H1 (cell line): ENCODE data around the gene ZBTB46. TPM values are rescaled to one million over a fixed set of nuclear protein-coding genes. Genes with fewer than 3 reads are reported as not detected.

Experiments
- CTCF ChIA-PET: fragments of 300-600 bp; sonication (Branson Sonifier 250); formaldehyde crosslinking; loops from one replicate; lab custom pipeline; 2021; ENCODE audit not compliant: partially characterized antibody; lab: Charles Lee
- POLR2A ChIA-PET: fragments of 300-600 bp; sonication (Branson Sonifier 250); formaldehyde crosslinking; loops from one replicate; lab custom pipeline; 2021; ENCODE audit warnings: inconsistent platforms; ENCODE audit not compliant: partially characterized antibody; lab: Charles Lee
- DNase-seq, 2 experiments: peaks; one replicate each; pipeline versions ENCODE4 v3.0.0 to v3.0.0-alpha.2; 2010 to 2022; ENCODE audit warnings: low spot score in 2 of 2, low read depth in 1 of 2, mixed read lengths in 1 of 2
- FAIRE-seq: peaks from 2 replicates; lab custom pipeline; 2011; peaks lifted over from hg19 to GRCh38; lab: Jason Lieb, UNC
- H2AFZ ChIP-seq: 2 replicates; pipeline ENCODE4 v1.8.1; 2012; ENCODE audit warnings: low read length, inconsistent platforms
- H2AK5ac ChIP-seq: 2 replicates; pipeline ENCODE4 v1.6.1; 2013; ENCODE audit warnings: low read depth, low read length
- H2BK120ac ChIP-seq: replicated peaks from 2 replicates; pipeline ENCODE3; 2013; ENCODE audit warnings: low read depth, low read length, inconsistent platforms
- H2BK12ac ChIP-seq: 2 replicates; pipeline ENCODE4 v1.6.1; 2013; ENCODE audit warnings: low read depth, low read length
- H2BK15ac ChIP-seq: 2 replicates; pipeline ENCODE4 v1.6.1; 2013; ENCODE audit warnings: low read length
- H2BK20ac ChIP-seq: 2 replicates; pipeline ENCODE4 v1.6.1; 2013; ENCODE audit warnings: low read length
- H2BK5ac ChIP-seq: 2 replicates; pipeline ENCODE4 v1.6.1; 2013; ENCODE audit warnings: low read depth, low read length
- H3K14ac ChIP-seq: 2 replicates; pipeline ENCODE4 v1.6.1; 2013; ENCODE audit warnings: inconsistent platforms; ENCODE audit not compliant: insufficient read length
- H3K18ac ChIP-seq: 2 replicates; pipeline ENCODE4 v1.6.1; 2013; ENCODE audit warnings: low read length; ENCODE audit errors: extremely low read depth
- H3K23ac ChIP-seq: 2 replicates; pipeline ENCODE4 v1.6.1; 2013; ENCODE audit warnings: inconsistent platforms; ENCODE audit not compliant: insufficient read length
- H3K23me2 ChIP-seq: 2 replicates; pipeline ENCODE4 v1.6.1; 2013; ENCODE audit warnings: low read depth, low read length
- H3K27ac ChIP-seq: 2 replicates; pipeline ENCODE4 v1.6.1; 2011; ENCODE audit warnings: low read depth, low read length, inconsistent platforms
- H3K27me3 ChIP-seq, 4 experiments: replicated peaks in 1 of 4; 1 replicate in 1 of 4; 2 replicates in 3 of 4; pipeline versions ENCODE4 v1.6.1 to v1.8.1; 2011 to 2013; ENCODE audit warnings: low read length in 3 of 4, mild to moderate bottlenecking in 3 of 4, inconsistent platforms in 2 of 4, mixed read lengths in 2 of 4, moderate library complexity in 1 of 4; ENCODE audit not compliant: control insufficient read depth in 3 of 4, insufficient read depth in 3 of 4; ENCODE audit errors: extremely low read depth in 1 of 4
- H3K36me3 ChIP-seq, 4 experiments: 2 replicates each; pipeline versions ENCODE4 v1.6.1 to v1.8.1; 2011 to 2013; ENCODE audit warnings: mild to moderate bottlenecking in 4 of 4, low read length in 3 of 4, moderate library complexity in 2 of 4, control low read depth in 1 of 4, inconsistent platforms in 1 of 4; ENCODE audit not compliant: insufficient read depth in 4 of 4, control insufficient read depth in 2 of 4
- H3K4ac ChIP-seq: replicated peaks from 2 replicates; pipeline ENCODE3; 2013; ENCODE audit warnings: low read length, low read depth, mixed read lengths, inconsistent platforms; ENCODE audit not compliant: insufficient read length
- H3K4me1 ChIP-seq, 4 experiments: replicated peaks in 1 of 4; 1 replicate in 1 of 4; 2 replicates in 3 of 4; pipeline versions ENCODE4 v1.6.1 to v1.8.1; 2011 to 2013; ENCODE audit warnings: low read length in 3 of 4, inconsistent platforms in 2 of 4, mixed read lengths in 1 of 4; ENCODE audit not compliant: insufficient read depth in 4 of 4, control insufficient read depth in 3 of 4
- H3K4me2 ChIP-seq, 2 experiments: 2 replicates each; pipeline versions ENCODE4 v1.6.1 to v1.8.1; 2011 to 2013; ENCODE audit warnings: low read depth in 2 of 2, low read length in 2 of 2, control low read depth in 1 of 2, inconsistent platforms in 1 of 2, mild to moderate bottlenecking in 1 of 2; ENCODE audit not compliant: insufficient read depth in 1 of 2
- H3K4me3 ChIP-seq, 4 experiments: fragments of 200-600, 300-600 bp in 1 of 4; sonication (generic), shearing (Covaris generic), sonication (Bioruptor Twin) in 1 of 4; 2 replicates each; pipeline versions ENCODE4 v1.5.1 to v1.8.1; 2011 to 2016; ENCODE audit warnings: low read length in 4 of 4, low read depth in 3 of 4, control low read depth in 2 of 4, inconsistent platforms in 2 of 4, mild to moderate bottlenecking in 2 of 4, mixed read lengths in 1 of 4, moderate library complexity in 1 of 4; ENCODE audit not compliant: insufficient read depth in 2 of 4; ENCODE audit errors: extremely low read depth in 1 of 4
- H3K56ac ChIP-seq: replicated peaks from 2 replicates; pipeline ENCODE3; 2013; ENCODE audit warnings: low read depth, mild to moderate bottlenecking, mixed read lengths, low read length, inconsistent platforms; ENCODE audit not compliant: insufficient read length
- H3K79me1 ChIP-seq: 2 replicates; pipeline ENCODE4 v1.6.1; 2013; ENCODE audit warnings: low read depth, low read length, control low read depth
- H3K79me2 ChIP-seq, 2 experiments: 2 replicates each; pipeline versions ENCODE4 v1.6.1 to v1.8.1; 2012 to 2013; ENCODE audit warnings: low read length in 2 of 2, mild to moderate bottlenecking in 2 of 2, inconsistent platforms in 1 of 2; ENCODE audit not compliant: insufficient read depth in 2 of 2, control insufficient read depth in 1 of 2
- H3K9ac ChIP-seq, 4 experiments: replicated peaks in 1 of 4; 1 replicate in 1 of 4; 2 replicates in 3 of 4; pipeline versions ENCODE4 v1.6.1 to v1.8.1; 2011 to 2013; ENCODE audit warnings: low read depth in 3 of 4, low read length in 3 of 4, control low read depth in 2 of 4, mild to moderate bottlenecking in 2 of 4, moderate library complexity in 2 of 4, inconsistent platforms in 1 of 4; ENCODE audit errors: extremely low read depth in 1 of 4
- H3K9me3 ChIP-seq, 2 experiments: 2 replicates each; pipeline versions ENCODE4 v1.6.1 to v1.8.1; 2012 to 2013; ENCODE audit warnings: mild to moderate bottlenecking in 2 of 2, moderate library complexity in 2 of 2, control low read depth in 1 of 2, inconsistent platforms in 1 of 2, low read depth in 1 of 2, low read length in 1 of 2, mixed read lengths in 1 of 2; ENCODE audit not compliant: insufficient read depth in 2 of 2
- H4K20me1 ChIP-seq, 2 experiments: replicated peaks in 1 of 2; 2 replicates each; pipeline versions ENCODE3 to v1.8.1; 2011 to 2013; ENCODE audit warnings: inconsistent platforms in 2 of 2, low read length in 2 of 2, mild to moderate bottlenecking in 1 of 2; ENCODE audit not compliant: insufficient read depth in 2 of 2, control insufficient read depth in 1 of 2
- H4K5ac ChIP-seq: 2 replicates; pipeline ENCODE4 v1.6.1; 2013; ENCODE audit warnings: low read length, low read depth, mixed read lengths, inconsistent platforms; ENCODE audit not compliant: insufficient read length
- H4K8ac ChIP-seq: 2 replicates; pipeline ENCODE4 v1.8.0; 2013; ENCODE audit warnings: mild to moderate bottlenecking, moderate library complexity, low read length, inconsistent platforms; ENCODE audit not compliant: insufficient read depth; ENCODE audit errors: extremely low read depth
- H4K91ac ChIP-seq: replicated peaks from 2 replicates; pipeline ENCODE3; 2013; ENCODE audit warnings: low read length, mixed read lengths, inconsistent platforms; ENCODE audit not compliant: insufficient read length
- BCL11A ChIP-seq, 2 experiments: IDR thresholded peaks; one replicate each; pipeline ENCODE4 v1.6.1; 2011; ENCODE audit warnings: low read depth in 2 of 2, low read length in 2 of 2, mild to moderate bottlenecking in 2 of 2
- CTBP2 ChIP-seq: IDR thresholded peaks from 2 replicates; pipeline ENCODE4 v1.7.0; 2011; ENCODE audit warnings: borderline replicate concordance, mild to moderate bottlenecking, moderate library complexity, mixed read lengths, low read length; ENCODE audit not compliant: insufficient read depth, insufficient read length
- JUND ChIP-seq: IDR thresholded peaks from 2 replicates; pipeline ENCODE4 v1.6.1; 2011; ENCODE audit warnings: mild to moderate bottlenecking, improper control_type of control experiment, low read length
- NANOG ChIP-seq: IDR thresholded peaks from 2 replicates; pipeline ENCODE4 v1.6.1; 2011; ENCODE audit warnings: low read length, low read depth, mild to moderate bottlenecking, inconsistent platforms; ENCODE audit not compliant: insufficient read depth, poor library complexity, severe bottlenecking
- RAD21 ChIP-seq, 2 experiments: IDR thresholded peaks in 1 of 2; conservative IDR thresholded peaks in 1 of 2; 2 replicates each; pipeline ENCODE4 v1.6.1; 2011; ENCODE audit warnings: low read depth in 2 of 2, low read length in 2 of 2, improper control_type of control experiment in 1 of 2, inconsistent platforms in 1 of 2, mild to moderate bottlenecking in 1 of 2, moderate library complexity in 1 of 2
- RFX5 ChIP-seq: IDR thresholded peaks from 2 replicates; pipeline ENCODE4 v1.6.1; 2011; ENCODE audit warnings: low read depth, low read length, improper control_type of control experiment, borderline replicate concordance
- SAP30 ChIP-seq: fragments of 300-600 bp; sonication (generic); IDR thresholded peaks from 2 replicates; pipeline ENCODE4 v1.7.1; 2012; ENCODE audit warnings: low read length, moderate library complexity, mild to moderate bottlenecking, inconsistent platforms; ENCODE audit not compliant: insufficient read depth, insufficient replicate concordance
- WGBS, 2 experiments: shearing (Covaris generic) in 1 of 2; methylation state at CpG; one replicate each; pipeline versions ENCODE4 v1.1.6 to v1.1.7; 2013 to 2015; ENCODE audit warnings: low lambda C conversion rate in 2 of 2, mixed read lengths in 2 of 2, inconsistent platforms in 1 of 2, low coverage in 1 of 2, missing lambda C conversion rate in 1 of 2; ENCODE audit not compliant: insufficient replicate concordance in 2 of 2, insufficient coverage in 1 of 2, insufficient read length in 1 of 2; ENCODE audit errors: extremely low coverage in 1 of 2, missing lambda C conversion rate in 1 of 2; 5-methylcytosine and 5-hydroxymethylcytosine counted together
- polyA plus RNA-seq, 7 experiments: library from polyadenylated mRNA; depleted of rRNA in 3 of 7; stranded (reverse) in 5 of 7; unstranded in 2 of 7; fragments of >200 nt in 5 of 7; fragments of 200-250 nt in 2 of 7; gene quantifications; 1 replicate in 5 of 7; 2 replicates in 1 of 7; 4 replicates in 1 of 7; pipeline versions ENCODE4 v1.2.1 to v1.2.3, GENCODE V29; 2011 to 2013; ENCODE audit warnings: missing spikeins in 2 of 7, mixed read lengths in 2 of 7
- total RNA-seq: library from RNA; stranded (reverse); fragmentation: NEBNext Ultra II Directional; extraction: Animal tissue kit (Norgen Biotek cat#: 25700); gene quantifications from 2 replicates; pipeline ENCODE4 v1.2.1, GENCODE V29; 2021
- TF ChIP-seq, protein P1 (sequence below): IDR thresholded peaks from 2 replicates; pipeline ENCODE4 v1.6.1; 2012; ENCODE audit warnings: inconsistent platforms
- TF ChIP-seq, protein P2 (sequence below): IDR thresholded peaks from 2 replicates; pipeline ENCODE4 v1.6.1; 2011; ENCODE audit warnings: low read depth, mild to moderate bottlenecking, low read length; ENCODE audit not compliant: insufficient read depth

Gene ZBTB46
- total and polyA plus RNA-seq, 2 of the 8 experiments (the other 6 are each of a cell fraction or from before 2014, with no cell fraction given) = 6.4 to 22.4 TPM

DNA sequence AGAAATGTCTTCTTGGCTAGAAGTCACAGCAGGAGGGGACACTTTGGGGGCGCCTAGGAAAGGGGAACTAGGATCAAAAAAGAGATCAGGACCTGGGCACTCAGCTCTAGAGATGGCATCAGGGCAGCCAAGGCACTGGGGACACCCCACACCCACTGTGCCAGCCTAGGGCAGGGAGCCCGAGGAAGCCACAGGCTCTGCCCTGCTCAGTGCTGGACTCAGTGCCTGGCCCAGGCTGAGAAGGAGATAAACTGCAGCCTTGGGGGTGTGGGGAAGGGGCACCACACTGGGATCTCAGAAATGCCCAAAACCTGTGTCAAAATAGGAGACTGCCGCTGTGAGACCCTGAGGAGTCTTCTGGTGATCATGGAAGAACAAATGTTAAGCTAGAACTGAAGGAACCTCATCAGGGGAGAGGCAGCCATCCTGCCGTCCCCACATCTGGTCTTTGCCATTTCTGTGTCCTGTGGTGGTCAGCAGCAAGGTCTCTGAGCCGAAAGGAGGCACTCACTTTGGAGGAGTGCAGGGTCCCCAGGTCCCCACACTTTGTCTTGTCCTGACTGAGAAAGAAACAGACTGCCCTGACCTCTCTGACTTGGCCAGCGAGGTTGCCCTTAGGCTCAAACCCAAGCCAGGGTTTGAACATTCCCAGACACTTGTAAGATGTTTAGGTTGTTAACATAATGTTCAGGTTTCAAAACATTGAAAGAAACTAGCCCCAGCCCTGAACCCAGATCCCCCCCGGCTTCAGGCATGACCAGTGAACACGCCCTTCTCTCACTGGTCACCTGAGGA lies 125.6 kb downstream of the ZBTB46 start:
- H3K4ac ChIP-seq = no peak overlapping the region
- no peak overlapping the region for H4K5ac ChIP-seq
- no peak overlapping the region for H3K23ac ChIP-seq
- H4K8ac ChIP-seq = no peak overlapping the region
- no peak overlapping the region for H4K91ac ChIP-seq
- no peaks in the 10 kb centered on the region for H3K27me3 ChIP-seq
- peaks cover 8 to 17% of the 10 kb centered on the region in 2 experiments for H4K20me1 ChIP-seq
- no peak overlapping the region for H2BK5ac ChIP-seq
- H2BK12ac ChIP-seq = no peak overlapping the region
- H3K56ac ChIP-seq = no peak overlapping the region
- ChIA-PET CTCF (interaction anchor here (0.5 to 1.5 kb wide), 7 partner anchors 17 to 168 kb away, joined by 3 to 4 read pairs (median 3); no protein-coding TSS in a partner anchor), POLR2A (interaction anchor here (1.2 to 4.7 kb wide), 3 partner anchors 9 to 110 kb away, joined by 3 to 49 read pairs (median 3); partner anchors contain the start of genes LIME1 and TNFRSF6B)
- H3K9me3 ChIP-seq = no peaks in the 10 kb centered on the region
- H3K23me2 ChIP-seq = peaks cover 5% of the 10 kb centered on the region; the same call in 1 of the 2 replicates
- peaks cover 6% of the 10 kb centered on the region; the same call in 1 of the 2 replicates for H3K79me1 ChIP-seq
- no peak overlapping the region for H3K9ac ChIP-seq
- H3K36me3 ChIP-seq = peaks cover 3 to 18% (median 9%) of the 10 kb centered on the region in 4 experiments; a peak in 7 of 8 replicates
- peaks cover 0 to 32% of the 10 kb centered on the region in 2 experiments; a peak in 3 of 4 replicates for H3K79me2 ChIP-seq
- H3K27ac ChIP-seq = no peak overlapping the region
- no peak overlapping the region for H2BK20ac ChIP-seq
- no peak overlapping the region for H3K18ac ChIP-seq
- H2AK5ac ChIP-seq = no peak overlapping the region
- H3K14ac ChIP-seq = no peak overlapping the region
- no peak overlapping the region for H3K4me3 ChIP-seq
- 91% methylated on average over 8 of the region's 8 CpGs; no CpG with 5 or more reads in 1 of the 2 experiments for WGBS, 2 experiments
- no peak overlapping the region for H2BK120ac ChIP-seq
- peaks cover 0 to 11% (median 6%) of the 10 kb centered on the region in 4 experiments; a peak in 5 of 7 replicates for H3K4me1 ChIP-seq
- no peak overlapping the region for H2BK15ac ChIP-seq
- DNase-seq (no peak), FAIRE-seq (no peak)
- H2AFZ ChIP-seq = no peak overlapping the region
- H3K4me2 ChIP-seq = no peak overlapping the region
- TF ChIP-seq SAP30 = no peak
- no peak for TF ChIP-seq NANOG
- no peak for TF ChIP-seq RAD21 (IDR thresholded peaks at IDR 0.05 in 1 of 2, conservative IDR thresholded peaks at IDR 0.05 in 1 of 2; ENCODE audit: low read depth in 2 of 2, low read length in 2 of 2)
- TF ChIP-seq, protein P1, sequence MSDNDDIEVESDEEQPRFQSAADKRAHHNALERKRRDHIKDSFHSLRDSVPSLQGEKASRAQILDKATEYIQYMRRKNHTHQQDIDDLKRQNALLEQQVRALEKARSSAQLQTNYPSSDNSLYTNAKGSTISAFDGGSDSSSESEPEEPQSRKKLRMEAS = no peak
- no peak for TF ChIP-seq JUND
- TF ChIP-seq, protein P2, sequence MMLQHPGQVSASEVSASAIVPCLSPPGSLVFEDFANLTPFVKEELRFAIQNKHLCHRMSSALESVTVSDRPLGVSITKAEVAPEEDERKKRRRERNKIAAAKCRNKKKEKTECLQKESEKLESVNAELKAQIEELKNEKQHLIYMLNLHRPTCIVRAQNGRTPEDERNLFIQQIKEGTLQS = no peak
- no peak for TF ChIP-seq RFX5
- TF ChIP-seq BCL11A (IDR thresholded peaks at IDR 0.05; ENCODE audit: low read depth in 2 of 2, low read length in 2 of 2) = no peak
- no peak for TF ChIP-seq CTBP2
